NCI-H1417 treated with DMSO at 0.1 percent for 48 hours (cell line): ENCODE data around the gene H6PD.

ENCODE experiments used
- DNase-seq: peaks from one replicate; lab custom pipeline; 2025; lab: John Stamatoyannopoulos, UW

Gene H6PD

DNA sequence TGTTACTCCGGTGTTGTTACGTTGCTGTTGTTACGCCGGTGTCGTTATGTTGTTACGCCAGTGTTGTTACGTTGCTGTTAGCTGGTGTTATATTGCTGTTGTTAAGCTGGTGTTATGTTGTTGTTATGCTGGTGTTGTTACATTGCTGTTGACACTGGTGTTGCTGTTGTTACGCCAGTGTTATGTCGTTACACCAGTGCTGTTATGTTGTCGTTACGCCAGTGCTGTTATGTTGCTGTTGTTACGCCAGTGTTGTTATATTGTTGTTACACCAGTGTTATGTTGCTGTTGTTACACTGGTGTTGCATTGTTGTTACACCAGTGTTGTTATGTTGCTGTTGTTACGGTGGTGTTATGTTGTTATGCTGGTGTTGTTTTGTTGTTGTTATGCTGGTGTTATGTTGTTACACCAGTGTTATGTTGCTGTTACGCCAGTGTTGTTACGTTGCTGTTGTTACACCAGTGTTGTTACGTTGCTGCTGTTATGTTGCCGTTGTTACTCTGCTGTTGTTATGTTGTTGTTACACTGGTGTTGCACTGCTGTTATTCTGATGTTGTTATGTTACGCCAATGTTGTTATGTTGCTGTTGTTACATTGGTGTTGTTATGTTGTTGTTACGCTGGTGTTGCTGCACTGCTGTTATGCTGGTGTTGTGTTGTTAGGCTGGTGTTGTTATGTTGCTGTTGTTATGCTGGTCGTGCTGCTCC, 25.6 kb downstream of the H6PD start:
- DNase-seq = no peak

DNA sequence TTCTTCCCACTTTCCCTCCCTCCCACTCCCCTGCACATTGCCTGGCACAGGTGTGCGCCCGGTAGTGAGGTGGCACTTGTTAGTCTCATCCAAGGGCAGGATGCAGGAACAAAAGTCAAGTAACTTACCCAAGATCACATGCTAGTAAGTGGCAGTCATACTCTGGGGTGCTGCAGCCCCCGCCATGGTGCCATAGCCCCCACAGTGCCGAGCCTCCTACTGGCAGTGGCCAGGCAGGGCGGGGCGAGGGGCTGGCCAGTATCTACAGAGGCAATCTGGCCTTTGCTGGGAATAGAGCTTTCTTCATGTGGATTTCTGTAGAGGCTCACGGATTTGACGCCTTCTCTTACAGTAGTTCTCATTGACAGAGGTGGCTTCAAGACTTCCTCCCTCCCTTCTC, 26.9 kb downstream of the H6PD start:
- DNase-seq = no peak

DNA sequence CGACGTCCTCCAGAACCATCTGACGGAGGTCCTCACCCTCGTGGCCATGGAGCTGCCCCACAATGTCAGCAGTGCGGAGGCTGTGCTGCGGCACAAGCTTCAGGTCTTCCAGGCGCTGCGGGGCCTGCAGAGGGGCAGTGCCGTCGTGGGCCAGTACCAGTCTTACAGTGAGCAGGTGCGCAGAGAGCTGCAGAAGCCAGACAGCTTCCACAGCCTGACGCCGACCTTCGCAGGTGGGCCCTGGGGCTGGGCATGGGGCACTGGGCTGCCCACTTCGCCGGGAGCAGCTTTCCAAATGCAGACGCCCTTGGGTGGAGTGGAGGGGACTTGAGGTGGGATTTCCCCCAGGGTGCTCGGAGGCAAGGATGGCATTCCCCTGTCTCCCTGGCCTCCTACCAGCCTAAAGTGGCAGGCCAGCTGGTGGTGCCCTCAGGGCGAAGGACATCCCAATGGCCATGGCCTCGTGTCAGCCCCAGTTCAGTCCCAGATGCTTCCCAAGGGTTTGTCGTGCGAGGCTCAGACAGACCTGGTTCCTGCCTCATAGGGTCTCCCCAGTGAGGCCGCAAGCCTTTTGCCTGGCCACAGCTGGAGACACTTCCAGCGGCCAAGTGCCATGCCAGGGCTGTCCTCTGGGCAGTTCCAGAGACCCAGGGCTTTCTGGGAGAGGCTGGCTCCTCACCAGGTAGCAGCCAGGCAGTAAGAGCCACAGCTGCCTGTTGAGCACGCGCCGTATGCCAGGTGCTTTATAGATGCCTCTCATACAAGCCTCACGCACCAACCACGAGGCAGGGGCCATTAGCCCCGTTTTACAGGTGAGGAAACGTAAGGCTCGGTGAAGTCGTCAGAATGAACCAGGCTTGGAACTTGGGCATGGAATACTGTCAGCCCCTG, 27.8 kb downstream of the H6PD start:
- no peak for DNase-seq

DNA sequence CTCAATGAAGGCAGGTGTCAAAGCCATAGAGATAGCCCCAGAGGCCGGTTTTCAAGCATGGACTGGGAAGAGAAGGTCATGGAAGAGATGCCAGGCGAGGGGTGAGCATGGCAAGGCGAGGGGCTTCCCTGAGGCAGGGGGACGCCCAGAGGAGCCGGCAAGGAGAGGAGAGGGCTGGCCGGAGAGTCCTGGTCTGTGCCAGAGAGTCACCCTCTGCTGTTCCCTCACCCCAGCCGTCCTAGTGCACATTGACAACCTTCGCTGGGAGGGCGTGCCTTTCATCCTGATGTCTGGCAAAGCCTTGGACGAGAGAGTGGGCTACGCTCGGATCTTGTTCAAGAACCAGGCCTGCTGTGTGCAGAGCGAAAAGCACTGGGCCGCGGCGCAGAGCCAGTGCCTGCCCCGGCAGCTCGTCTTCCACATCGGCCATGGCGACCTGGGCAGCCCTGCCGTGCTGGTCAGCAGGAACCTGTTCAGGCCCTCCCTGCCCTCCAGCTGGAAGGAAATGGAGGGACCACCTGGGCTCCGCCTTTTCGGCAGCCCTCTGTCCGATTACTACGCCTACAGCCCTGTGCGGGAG, 28.8 kb downstream of the H6PD start:
- DNase-seq = no peak

DNA sequence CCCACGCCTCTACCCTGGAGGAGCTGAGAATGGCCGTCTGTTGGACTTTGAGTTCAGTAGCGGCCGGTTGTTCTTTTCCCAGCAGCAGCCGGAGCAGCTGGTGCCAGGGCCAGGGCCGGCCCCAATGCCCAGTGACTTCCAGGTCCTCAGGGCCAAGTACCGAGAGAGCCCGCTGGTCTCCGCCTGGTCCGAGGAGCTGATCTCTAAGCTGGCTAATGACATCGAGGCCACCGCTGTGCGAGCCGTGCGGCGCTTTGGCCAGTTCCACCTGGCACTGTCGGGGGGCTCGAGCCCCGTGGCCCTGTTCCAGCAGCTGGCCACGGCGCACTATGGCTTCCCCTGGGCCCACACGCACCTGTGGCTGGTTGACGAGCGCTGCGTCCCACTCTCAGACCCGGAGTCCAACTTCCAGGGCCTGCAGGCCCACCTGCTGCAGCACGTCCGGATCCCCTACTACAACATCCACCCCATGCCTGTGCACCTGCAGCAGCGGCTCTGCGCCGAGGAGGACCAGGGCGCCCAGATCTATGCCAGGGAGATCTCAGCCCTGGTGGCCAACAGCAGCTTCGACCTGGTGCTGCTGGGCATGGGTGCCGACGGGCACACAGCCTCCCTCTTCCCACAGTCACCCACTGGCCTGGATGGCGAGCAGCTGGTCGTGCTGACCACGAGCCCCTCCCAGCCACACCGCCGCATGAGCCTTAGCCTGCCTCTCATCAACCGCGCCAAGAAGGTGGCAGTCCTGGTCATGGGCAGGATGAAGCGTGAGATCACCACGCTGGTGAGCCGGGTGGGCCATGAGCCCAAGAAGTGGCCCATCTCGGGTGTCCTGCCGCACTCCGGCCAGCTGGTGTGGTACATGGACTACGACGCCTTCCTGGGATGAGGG, 29.7 kb downstream of the H6PD start:
- DNase-seq = no peak

DNA sequence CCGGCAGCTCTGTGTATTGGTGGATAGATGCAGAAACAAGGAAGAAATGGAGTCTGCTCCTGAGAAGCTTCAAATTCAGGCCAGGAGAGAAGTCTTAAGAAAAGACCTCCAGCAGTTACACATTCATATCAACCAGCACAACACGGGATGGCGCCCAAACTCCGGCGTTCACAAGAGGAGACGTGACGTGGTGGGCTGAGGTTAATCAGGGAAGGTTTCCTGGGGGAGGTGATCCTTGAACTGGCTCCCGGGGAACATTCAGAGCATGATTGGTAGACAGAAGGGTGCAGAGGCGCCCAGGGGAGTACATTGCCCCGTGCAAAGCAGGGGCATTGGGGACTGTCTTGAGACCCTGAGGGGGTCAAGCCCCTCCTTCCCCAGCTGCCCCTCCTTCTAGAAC, 30.5 kb downstream of the H6PD start:
- no peak for DNase-seq

DNA sequence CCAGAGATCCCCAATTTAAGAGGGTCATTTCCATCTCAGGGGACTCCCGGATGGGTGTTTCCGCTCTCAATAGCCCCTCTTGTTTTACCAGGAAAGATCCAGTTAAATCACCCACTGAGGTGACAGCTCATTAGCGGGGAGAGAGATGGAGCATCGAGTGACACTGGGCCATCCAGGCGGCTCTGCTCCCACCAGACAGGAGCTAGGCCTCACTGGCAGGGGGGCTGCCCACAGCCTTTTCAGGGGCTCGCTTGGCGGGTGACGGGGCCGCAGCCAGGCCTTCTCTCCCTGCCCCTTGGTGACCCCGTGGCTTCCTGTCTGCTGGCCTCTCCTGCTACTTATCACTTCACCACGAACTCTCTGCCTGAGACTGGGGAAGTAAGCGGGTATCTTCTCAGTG, 31.4 kb downstream of the H6PD start:
- DNase-seq = no peak

DNA sequence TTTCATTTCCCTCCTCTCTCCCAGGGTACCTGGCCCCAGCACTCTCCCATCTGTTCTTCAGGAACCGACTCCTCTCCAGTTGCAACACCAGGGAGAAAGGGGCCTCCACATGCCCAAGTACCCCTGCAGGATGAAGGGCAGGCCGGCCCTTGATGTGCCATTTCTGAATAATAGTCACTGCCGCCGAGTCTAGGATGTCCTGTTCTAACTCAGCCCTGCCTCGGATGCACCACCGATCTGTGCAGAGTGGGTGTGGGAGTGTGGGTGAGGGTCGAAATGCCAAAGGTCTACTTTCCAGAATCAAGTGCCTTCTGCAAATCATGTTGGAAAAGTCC, 32.7 kb downstream of the H6PD start:
- no peak for DNase-seq

DNA sequence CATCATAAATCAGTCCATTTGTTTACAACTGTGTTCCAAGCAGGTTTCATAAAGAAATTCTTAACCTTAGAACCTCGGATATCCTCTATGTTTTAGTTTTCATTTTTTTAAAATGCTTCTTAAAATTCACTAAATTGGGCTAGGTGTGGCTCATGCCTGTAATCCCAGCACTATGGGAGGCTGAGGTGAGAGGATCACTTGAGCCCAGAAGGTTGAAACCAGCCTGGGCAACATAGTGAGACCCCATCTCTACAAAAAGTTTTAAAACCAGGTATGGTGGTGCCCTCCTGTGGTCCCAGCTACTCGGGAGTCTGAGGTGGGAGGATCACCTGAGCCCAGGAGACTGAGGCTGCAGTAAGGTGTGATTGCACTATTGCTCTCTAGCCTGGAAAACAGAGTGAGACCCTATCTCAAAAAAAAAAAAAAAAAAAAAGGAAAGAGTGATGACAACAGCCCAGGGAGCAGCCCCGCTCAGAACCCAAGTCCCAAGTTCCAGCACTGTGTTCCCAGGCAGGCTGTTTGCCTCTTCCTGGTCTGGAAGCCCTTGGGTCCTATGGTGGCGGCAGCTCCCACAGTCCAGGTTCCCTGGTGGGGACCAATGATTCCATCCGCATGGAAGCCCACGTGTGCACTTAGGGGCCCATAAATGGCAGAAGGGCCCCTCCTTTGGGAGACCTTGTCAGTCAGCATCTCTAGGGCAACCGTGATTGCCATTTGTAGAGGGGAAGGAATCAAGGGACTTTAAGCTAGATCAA, 33.4 kb downstream of the H6PD start:
- no peak for DNase-seq

DNA sequence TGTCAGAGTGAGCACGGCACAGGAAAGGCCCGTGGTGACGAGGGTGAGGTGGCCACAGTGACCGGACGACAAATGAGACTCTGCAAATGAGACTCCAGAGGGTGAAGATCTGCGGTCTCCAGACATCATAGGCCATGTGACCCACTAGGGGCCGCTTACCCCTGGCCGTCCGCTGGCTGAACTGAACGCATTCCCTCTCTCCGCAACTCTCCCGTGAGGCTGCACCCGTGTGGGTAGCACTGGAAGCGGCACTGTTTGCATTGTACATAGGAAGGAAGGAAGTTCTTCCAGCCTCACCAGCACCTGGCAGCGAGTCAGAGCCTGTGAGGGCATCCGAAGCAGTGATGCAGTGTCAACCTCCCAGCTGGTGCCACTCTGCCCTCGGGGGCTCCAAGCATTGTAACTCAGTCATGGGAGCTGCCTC, 34.5 kb downstream of the H6PD start:
- DNase-seq = no peak

DNA sequence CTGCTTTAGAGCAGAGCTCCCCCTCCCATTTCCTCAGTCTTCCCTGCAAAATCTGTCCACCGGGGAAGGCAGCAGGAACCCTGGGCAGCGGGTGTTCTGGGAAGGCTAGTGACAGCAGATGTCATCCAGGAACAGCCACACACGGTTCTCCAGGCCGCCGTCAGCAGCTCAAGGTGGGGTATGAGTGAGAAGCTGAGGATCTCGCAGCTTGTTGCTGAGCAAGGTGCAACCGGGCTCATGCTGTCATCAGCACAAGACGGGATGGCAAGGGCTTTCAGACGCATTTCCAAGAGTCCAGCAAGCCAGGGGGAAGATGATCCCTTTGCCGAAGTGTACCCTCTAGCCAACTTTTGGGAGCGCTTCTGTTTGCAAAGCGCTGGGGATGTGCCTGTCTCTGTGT, 35.1 kb downstream of the H6PD start:
- no peak for DNase-seq

DNA sequence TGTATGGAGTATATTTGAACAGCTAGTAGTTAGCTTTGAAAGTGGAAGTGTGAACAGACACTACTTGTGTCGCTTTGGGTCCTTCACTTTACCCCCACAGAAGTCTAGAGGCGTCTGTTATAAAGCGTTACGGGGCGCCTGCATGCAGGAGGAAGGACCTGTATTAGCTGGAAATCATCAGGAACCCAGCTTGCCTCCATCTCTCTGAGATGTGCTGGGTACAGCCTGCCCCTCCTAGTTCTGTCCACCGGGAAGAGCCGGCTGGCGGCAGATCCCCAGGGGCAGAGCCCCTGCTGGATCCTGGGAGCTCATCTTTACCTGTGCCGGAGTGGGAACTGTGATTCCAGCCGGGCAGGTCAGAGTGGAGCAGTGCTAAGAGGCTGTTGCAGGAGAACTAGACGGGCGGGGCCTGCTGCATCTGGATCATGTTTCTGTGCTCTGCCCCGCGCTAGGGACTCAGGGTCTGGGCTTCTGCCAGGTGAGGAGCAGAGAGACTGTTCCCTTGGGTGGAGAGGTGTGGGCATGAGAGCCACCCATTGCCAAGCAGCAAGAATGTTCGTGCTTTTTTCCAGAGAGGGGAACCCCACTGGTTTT, 35.8 kb downstream of the H6PD start:
- no peak for DNase-seq

DNA sequence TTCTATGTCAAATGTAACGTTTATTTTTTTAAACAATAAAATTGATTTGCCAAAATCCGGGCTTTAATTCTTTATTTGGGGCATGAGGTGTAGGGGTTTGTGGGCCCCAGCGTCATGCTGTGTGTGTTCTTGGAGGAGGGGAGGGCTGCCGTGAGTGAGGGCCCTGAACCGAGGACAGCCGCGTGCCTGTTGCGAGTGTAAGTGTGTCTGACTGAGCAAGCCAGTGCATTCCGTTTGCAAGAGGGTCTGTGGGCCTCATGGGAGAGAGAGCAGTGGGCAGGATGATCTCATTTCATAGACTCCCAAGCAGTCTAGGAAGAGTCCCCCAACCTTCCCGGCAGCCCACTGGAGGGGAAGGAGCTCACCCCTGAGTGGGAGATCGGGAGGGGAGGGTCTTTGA, 36.7 kb downstream of the H6PD start:
- DNase-seq = no peak

DNA sequence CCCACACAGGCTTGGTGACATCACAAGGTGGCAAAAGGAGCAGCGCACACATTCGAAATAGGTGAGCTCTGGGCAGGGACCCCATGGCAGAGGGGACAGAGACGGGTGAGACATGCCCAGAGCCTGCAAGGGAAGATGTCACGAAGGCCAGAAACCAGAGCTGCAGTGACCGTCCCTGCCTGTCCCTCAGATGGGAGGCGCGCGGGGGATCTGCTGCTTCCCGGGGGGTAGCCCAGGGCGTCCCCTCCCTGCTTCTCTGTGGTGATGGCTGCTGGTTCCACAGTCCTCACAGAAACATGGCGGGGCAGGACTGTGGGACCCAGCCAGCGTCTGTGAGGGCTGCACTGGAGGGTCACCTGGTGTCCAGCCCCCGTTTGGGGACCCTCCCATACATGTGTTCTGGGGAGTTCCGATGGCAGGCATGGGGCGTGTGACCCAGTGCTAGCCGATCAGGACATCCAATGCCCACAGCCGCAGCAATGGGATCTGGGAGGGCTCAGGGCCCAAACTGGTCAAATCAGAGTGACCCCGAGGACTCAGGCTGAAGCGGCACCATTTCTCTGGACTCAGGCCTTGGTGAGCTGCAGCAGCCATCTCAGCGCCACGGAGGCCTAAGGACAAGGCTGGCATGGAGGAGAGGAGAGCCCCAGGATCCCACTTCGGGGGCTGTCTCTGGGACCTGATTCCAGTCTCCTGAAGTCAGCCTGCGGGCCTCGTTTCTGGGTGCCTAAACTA, 37.5 kb downstream of the H6PD start:
- DNase-seq = no peak

DNA sequence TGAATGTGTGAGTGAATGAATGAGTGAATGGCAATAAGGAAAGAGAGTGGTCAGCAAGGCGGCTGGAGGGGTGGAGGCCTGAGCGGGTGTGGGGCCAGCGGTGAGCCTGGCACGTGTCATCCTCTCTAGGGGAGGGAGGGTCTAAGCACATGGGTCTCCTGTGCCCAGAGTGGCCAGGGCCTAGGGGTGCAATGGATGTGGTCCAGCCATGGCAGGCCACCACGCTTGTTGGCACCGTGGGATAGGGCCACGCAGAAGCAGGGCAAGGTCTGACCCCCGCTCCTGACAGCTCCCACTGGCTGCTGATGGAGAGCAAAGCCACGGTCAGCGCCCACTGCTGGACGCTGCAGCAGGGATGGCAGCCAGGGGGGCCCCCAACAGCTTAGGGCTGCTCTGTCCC, 38.6 kb downstream of the H6PD start:
- DNase-seq = no peak

DNA sequence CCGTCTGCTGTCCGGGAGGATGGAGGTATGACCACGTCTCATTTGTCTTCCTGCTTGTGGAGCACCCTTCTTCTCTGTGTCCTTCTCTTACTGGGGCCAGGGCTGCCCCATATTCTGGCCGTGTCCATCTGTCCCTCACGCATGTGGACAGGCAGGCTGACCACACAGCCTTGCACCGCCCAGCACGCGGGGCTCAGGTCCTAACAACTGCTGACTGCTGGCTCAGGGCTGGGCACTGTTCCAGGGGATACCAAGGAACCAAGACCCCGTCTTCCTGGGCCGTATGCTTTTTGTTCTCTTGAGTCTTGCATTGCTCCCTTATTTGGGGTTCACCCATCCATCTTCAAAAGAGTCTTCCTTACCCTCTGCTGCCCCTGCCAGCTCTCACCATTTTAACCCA, 40.6 kb downstream of the H6PD start:
- no peak for DNase-seq

DNA sequence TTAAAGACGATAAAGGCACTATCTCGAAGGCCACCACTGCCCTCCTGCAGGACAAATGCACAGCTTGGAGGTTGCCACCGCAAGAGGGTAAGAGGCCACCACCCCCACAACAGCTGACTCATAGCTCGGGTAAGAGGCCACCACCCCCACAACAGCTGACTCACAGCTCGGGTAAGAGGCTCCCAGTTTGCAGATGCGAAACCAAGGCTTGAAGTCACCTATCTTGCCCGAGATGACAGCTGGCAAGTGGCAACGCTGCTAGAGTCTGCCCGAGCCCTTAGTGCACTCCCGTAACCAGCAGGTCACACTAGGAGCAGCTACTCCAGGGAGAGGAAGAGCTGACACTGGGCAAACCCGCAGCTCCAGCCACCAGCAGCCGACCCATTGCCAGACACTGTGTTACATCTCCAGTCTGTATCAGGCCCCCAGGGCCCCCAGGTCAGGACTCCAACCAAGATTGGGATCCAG, 41.0 kb downstream of the H6PD start:
- DNase-seq = no peak

DNA sequence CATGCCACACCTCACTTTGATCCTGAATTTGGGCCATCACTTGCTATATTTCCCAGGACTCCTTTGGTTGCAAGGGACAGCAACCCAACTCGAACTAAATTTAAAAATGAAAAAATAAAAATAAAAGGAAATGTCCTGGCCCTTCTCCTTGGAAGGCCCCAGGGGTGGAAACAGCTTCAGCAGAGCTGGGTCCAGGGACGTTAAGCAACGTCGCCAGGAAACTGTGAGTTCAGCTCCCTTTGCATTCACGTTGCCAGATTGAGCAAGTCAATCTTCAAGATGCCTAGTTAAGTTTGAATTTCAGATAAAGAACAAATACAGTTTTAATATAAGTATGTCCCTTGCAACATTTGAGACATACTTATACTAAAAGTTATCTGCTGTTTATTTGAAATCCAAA, 43.5 kb downstream of the H6PD start:
- DNase-seq = no peak

DNA sequence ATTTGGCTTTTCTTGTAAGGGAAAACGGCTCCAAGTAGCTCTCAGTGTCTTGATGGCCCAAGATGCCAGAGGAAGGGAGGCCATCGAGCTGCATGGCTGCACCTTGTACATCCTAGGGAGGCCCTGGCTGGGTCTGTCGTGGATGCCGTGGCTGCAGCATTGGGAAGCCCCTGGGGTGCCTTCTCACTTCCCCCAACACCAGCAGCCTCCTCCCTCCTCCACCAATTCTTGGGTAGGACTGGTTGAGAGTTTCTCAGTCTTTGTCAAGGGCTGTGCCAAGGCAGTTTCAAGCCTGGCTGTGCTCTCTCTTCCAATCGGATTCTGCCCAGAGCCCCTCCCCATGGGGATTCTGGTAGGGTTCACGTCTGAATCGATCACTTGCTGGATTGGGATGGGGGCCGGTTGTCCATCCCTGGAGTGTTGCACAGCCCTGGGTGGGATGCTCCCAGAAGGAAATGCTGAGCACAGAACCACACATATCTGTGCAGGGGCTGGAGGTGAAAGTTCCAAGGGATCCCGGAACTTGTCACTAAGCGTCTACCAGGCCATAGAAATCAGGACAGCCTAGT, 44.1 kb downstream of the H6PD start:
- DNase-seq = no peak
